ENCODE measurements around the gene ELL. TPM values are rescaled to one million over a fixed set of nuclear protein-coding genes. Genes with fewer than 3 reads are reported as not detected.

The ELL gene
- total RNA-seq, 1 donor = 18.5 TPM

GRCh38 chr19:18514800-18515682 lies 6.8 kb downstream of the ELL start:
- DNase-seq (ENCODE audit: insufficient read length, low spot score, missing footprints) = peak; percentile 78
- no peaks in the 10 kb centered on the region for H3K9me3 ChIP-seq (ENCODE audit: low read depth, low read length)
- peaks cover 32% of the 10 kb centered on the region for H3K4me1 ChIP-seq (ENCODE audit: insufficient read depth, low read length)
- peaks cover 92% of the 10 kb centered on the region for H3K79me2 ChIP-seq (ENCODE audit: insufficient read depth, low read length)
- no peak overlapping the region for H3K4me2 ChIP-seq (ENCODE audit: insufficient read depth, low read length)
- no peak overlapping the region for H2AFZ ChIP-seq (ENCODE audit: low read length)
- H3K4me3 ChIP-seq (ENCODE audit: insufficient read depth, low read length) = no peak overlapping the region
- TF ChIP-seq, protein P1, sequence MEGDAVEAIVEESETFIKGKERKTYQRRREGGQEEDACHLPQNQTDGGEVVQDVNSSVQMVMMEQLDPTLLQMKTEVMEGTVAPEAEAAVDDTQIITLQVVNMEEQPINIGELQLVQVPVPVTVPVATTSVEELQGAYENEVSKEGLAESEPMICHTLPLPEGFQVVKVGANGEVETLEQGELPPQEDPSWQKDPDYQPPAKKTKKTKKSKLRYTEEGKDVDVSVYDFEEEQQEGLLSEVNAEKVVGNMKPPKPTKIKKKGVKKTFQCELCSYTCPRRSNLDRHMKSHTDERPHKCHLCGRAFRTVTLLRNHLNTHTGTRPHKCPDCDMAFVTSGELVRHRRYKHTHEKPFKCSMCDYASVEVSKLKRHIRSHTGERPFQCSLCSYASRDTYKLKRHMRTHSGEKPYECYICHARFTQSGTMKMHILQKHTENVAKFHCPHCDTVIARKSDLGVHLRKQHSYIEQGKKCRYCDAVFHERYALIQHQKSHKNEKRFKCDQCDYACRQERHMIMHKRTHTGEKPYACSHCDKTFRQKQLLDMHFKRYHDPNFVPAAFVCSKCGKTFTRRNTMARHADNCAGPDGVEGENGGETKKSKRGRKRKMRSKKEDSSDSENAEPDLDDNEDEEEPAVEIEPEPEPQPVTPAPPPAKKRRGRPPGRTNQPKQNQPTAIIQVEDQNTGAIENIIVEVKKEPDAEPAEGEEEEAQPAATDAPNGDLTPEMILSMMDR (IDR thresholded peaks at IDR 0.05; ENCODE audit: extremely low read depth, low read depth, low read length) = no peak
- peaks cover 3% of the 10 kb centered on the region for H3K36me3 ChIP-seq (ENCODE audit: insufficient read depth, low read length)
- H3K27ac ChIP-seq (ENCODE audit: low read depth, low read length) = peak overlapping the region; percentile 42
- H4K20me1 ChIP-seq (ENCODE audit: insufficient read depth, low read length) = peaks cover 84% of the 10 kb centered on the region
- H3K27me3 ChIP-seq (ENCODE audit: insufficient read depth, low read length) = no peaks in the 10 kb centered on the region

- peaks cover 87% of the 10 kb centered on the region for H4K20me1 ChIP-seq (ENCODE audit: insufficient read depth, low read length)
- no peak for DNase-seq (ENCODE audit: insufficient read length, low spot score, missing footprints)
- H3K4me2 ChIP-seq (ENCODE audit: insufficient read depth, low read length) = no peak overlapping the region
- TF ChIP-seq, protein P1 (IDR thresholded peaks at IDR 0.05; ENCODE audit: extremely low read depth, low read depth, low read length) = no peak
- no peak overlapping the region for H2AFZ ChIP-seq (ENCODE audit: low read length)
- H3K4me3 ChIP-seq (ENCODE audit: insufficient read depth, low read length) = no peak overlapping the region
- H3K79me2 ChIP-seq (ENCODE audit: insufficient read depth, low read length) = peaks cover 93% of the 10 kb centered on the region
- no peaks in the 10 kb centered on the region for H3K9me3 ChIP-seq (ENCODE audit: low read depth, low read length)
- no peaks in the 10 kb centered on the region for H3K27me3 ChIP-seq (ENCODE audit: insufficient read depth, low read length)
- H3K36me3 ChIP-seq (ENCODE audit: insufficient read depth, low read length) = peaks cover 3% of the 10 kb centered on the region
- peaks cover 20% of the 10 kb centered on the region for H3K4me1 ChIP-seq (ENCODE audit: insufficient read depth, low read length)
- peak overlapping the region; percentile 45 for H3K27ac ChIP-seq (ENCODE audit: low read depth, low read length)
Measured at GRCh38 chr19:18513868-18514267, 8.0 kb downstream of the ELL start.

- H4K20me1 ChIP-seq (ENCODE audit: insufficient read depth, low read length) = peaks cover 88% of the 10 kb centered on the region
- peaks cover 93% of the 10 kb centered on the region for H3K79me2 ChIP-seq (ENCODE audit: insufficient read depth, low read length)
- no peak for DNase-seq (ENCODE audit: insufficient read length, low spot score, missing footprints)
- H2AFZ ChIP-seq (ENCODE audit: low read length) = no peak overlapping the region
- no peak overlapping the region for H3K4me2 ChIP-seq (ENCODE audit: insufficient read depth, low read length)
- no peaks in the 10 kb centered on the region for H3K9me3 ChIP-seq (ENCODE audit: low read depth, low read length)
- no peak overlapping the region for H3K27ac ChIP-seq (ENCODE audit: low read depth, low read length)
- H3K27me3 ChIP-seq (ENCODE audit: insufficient read depth, low read length) = no peaks in the 10 kb centered on the region
- TF ChIP-seq, protein P1 (IDR thresholded peaks at IDR 0.05; ENCODE audit: extremely low read depth, low read depth, low read length) = no peak
- peaks cover 28% of the 10 kb centered on the region for H3K4me1 ChIP-seq (ENCODE audit: insufficient read depth, low read length)
- H3K4me3 ChIP-seq (ENCODE audit: insufficient read depth, low read length) = no peak overlapping the region
- peaks cover 3% of the 10 kb centered on the region for H3K36me3 ChIP-seq (ENCODE audit: insufficient read depth, low read length)
Measured at GRCh38 chr19:18510216-18510615, 11.7 kb downstream of the ELL start.

DNA sequence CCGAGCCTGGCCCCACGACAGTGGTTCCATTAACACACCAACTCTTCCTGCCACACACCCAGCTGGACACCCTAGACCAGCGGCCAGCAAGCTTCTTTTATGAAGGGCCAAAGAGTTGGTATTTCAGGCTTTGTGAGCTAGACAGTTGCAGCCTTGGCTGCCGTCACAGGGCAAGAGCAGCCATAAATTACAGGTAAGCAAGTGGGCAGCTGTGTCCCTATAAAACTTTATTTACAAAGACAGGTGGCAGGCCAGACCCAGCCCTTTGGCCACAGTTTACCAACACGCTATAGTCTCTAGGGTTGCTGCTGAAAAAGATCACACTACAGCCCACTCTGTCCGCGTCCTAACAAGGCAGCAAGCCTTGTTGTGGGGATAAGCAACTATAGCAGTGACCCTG lies 13.3 kb downstream of the ELL start:
- peaks cover 21% of the 10 kb centered on the region for H3K4me1 ChIP-seq (ENCODE audit: insufficient read depth, low read length)
- H3K27ac ChIP-seq (ENCODE audit: low read depth, low read length) = no peak overlapping the region
- H3K79me2 ChIP-seq (ENCODE audit: insufficient read depth, low read length) = peaks cover 95% of the 10 kb centered on the region
- H3K4me3 ChIP-seq (ENCODE audit: insufficient read depth, low read length) = no peak overlapping the region
- no peaks in the 10 kb centered on the region for H3K36me3 ChIP-seq (ENCODE audit: insufficient read depth, low read length)
- H4K20me1 ChIP-seq (ENCODE audit: insufficient read depth, low read length) = peaks cover 93% of the 10 kb centered on the region
- DNase-seq (ENCODE audit: insufficient read length, low spot score, missing footprints) = peak; percentile 15
- no peak overlapping the region for H3K4me2 ChIP-seq (ENCODE audit: insufficient read depth, low read length)
- no peaks in the 10 kb centered on the region for H3K9me3 ChIP-seq (ENCODE audit: low read depth, low read length)
- no peaks in the 10 kb centered on the region for H3K27me3 ChIP-seq (ENCODE audit: insufficient read depth, low read length)
- H2AFZ ChIP-seq (ENCODE audit: low read length) = no peak overlapping the region
- TF ChIP-seq, protein P1 (IDR thresholded peaks at IDR 0.05; ENCODE audit: extremely low read depth, low read depth, low read length) = no peak

Measured in osteoblast (primary cell).